Measurements from ENCODE around the gene TLE3.

DNA sequence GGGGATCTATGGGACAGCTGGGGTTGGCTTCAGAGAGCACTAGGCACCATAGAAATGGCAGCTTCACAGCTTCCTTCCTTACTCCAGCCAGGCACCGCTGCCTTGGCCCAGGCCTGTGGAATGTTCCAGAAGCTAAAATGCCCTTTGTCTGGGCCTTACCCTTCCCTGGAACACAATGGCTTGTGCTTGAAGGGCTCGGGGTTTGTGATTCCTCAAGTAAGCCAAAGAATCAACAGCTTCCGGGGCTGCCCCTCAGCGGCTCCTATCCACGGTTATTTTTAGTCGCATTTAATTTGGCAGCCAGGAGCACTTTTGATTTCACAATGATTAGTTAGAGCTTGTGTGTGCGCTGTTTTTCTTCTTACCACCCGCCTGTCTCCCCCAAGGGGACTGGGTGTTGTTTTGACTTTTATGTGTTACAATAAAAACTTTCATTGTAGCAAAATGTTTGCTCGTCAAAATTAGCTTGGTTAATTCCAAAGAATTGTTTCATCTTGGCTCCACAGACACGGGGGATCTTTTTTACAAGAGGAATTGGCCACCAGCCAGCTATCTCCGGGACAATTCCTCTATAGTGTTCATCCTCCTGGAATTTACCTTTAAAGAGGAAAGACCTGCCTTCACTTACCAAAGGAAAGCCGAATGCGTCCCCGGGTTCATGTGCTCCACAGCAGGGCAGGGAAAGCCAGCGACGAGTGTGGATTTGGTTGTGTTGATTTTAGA lies 73.8 kb downstream of the TLE3 start:
- TF ChIP-seq CTCF (IDR thresholded peaks at IDR 0.05; ENCODE audit: insufficient read depth, low read depth, low read length) (no peak), EZH2 (IDR thresholded peaks at IDR 0.05; ENCODE audit: insufficient read depth, low read length) (no peak)

Data from astrocyte (in vitro differentiated cells and primary cell).